K562 (cell line): Measurements from ENCODE around the gene RILP. TPM values are rescaled to one million over a fixed set of nuclear protein-coding genes. Genes with fewer than 3 reads are reported as not detected.

Experiments
- CTBP1 ChIP-seq: fragments of 450-650 bp; IDR thresholded peaks from 2 replicates; pipeline ENCODE4 v1.6.1; 2016; ENCODE audit warnings: borderline replicate concordance
- CTCFL ChIP-seq: IDR thresholded peaks from 2 replicates; pipeline ENCODE4 v1.6.1; 2011; ENCODE audit warnings: borderline replicate concordance, low read depth, mild to moderate bottlenecking, moderate library complexity, low read length; ENCODE audit not compliant: insufficient read depth, poor library complexity, severe bottlenecking
- CXXC5 ChIP-seq: fragments of 250-450 bp; sonication (Bioruptor Pico); IDR thresholded peaks from 2 replicates; pipeline ENCODE4 v1.8.0; 2022; ENCODE audit warnings: inconsistent platforms, mild to moderate bottlenecking, moderate library complexity
- HOXB6 ChIP-seq: fragments of 250-450 bp; sonication (Bioruptor Pico); IDR thresholded peaks from 2 replicates; pipeline ENCODE4 v1.5.1; 2022; ENCODE audit warnings: mild to moderate bottlenecking, borderline replicate concordance
- NR2C2 ChIP-seq, 2 experiments: fragments of 200-800 bp in 1 of 2; sonication (Bioruptor generic) in 1 of 2; sonication (generic) in 1 of 2; formaldehyde crosslinking in 1 of 2; IDR thresholded peaks; 2 replicates each; pipeline versions ENCODE4 v1.6.1 to v1.8.0; 2016 to 2022; ENCODE audit warnings: mild to moderate bottlenecking in 1 of 2, missing compliant biosample characterization in 1 of 2, missing genetic modification characterization in 1 of 2, missing genetic modification reagents in 1 of 2
- POLR2AphosphoS5 ChIP-seq: IDR thresholded peaks from 2 replicates; pipeline ENCODE4 v1.6.1; 2011; ENCODE audit warnings: mild to moderate bottlenecking, low read depth, low read length, moderate library complexity; ENCODE audit not compliant: control insufficient read depth, insufficient read depth
- POLR2G ChIP-seq: fragments of 200-400 bp; formaldehyde crosslinking; IDR thresholded peaks from 2 replicates; pipeline ENCODE4 v1.6.1; 2017; ENCODE audit warnings: low read depth, mild to moderate bottlenecking, antibody characterized with exemption, low read length, moderate library complexity
- SMAD1 ChIP-seq: fragments of 150-350 bp; IDR thresholded peaks from 2 replicates; pipeline ENCODE4 v1.6.1; 2014; ENCODE audit warnings: low read length, low read depth; ENCODE audit not compliant: partially characterized antibody
- SMAD2 ChIP-seq: fragments of 150-350 bp; IDR thresholded peaks from 2 replicates; pipeline ENCODE4 v1.6.1; 2014; ENCODE audit warnings: low read depth, mild to moderate bottlenecking, low read length
- TAF1 ChIP-seq: IDR thresholded peaks from 2 replicates; pipeline ENCODE4 v1.6.1; 2011; ENCODE audit warnings: mild to moderate bottlenecking, low read length, moderate library complexity; ENCODE audit not compliant: insufficient read depth, control insufficient read depth, severe bottlenecking; ENCODE audit errors: extremely low read depth
- THRB ChIP-seq: fragments of 450-650 bp; formaldehyde crosslinking; conservative IDR thresholded peaks from 2 replicates; pipeline ENCODE4 v1.4.0; 2022; ENCODE audit warnings: mild to moderate bottlenecking, missing genetic modification characterization
- UBTF ChIP-seq, 2 experiments: IDR thresholded peaks; 2 replicates each; pipeline ENCODE4 v1.6.1; 2012; ENCODE audit warnings: improper control_type of control experiment in 2 of 2, low read depth in 2 of 2, low read length in 2 of 2, borderline replicate concordance in 1 of 2
- ZFP36 ChIP-seq: fragments of 150-350 bp; IDR thresholded peaks from 2 replicates; pipeline ENCODE4 v1.6.1; 2018; ENCODE audit warnings: low read length, low read depth; ENCODE audit not compliant: partially characterized antibody
- ZNF232 ChIP-seq: sonication (generic); formaldehyde crosslinking; IDR thresholded peaks from 2 replicates; pipeline ENCODE4 v1.8.0; 2022; ENCODE audit warnings: mild to moderate bottlenecking, missing genetic modification reagents
- ZNF639 ChIP-seq, 2 experiments: fragments of 200-800 bp in 1 of 2; sonication (Bioruptor generic) in 1 of 2; sonication (generic) in 1 of 2; formaldehyde crosslinking in 1 of 2; IDR thresholded peaks in 1 of 2; conservative IDR thresholded peaks in 1 of 2; 2 replicates each; pipeline versions ENCODE4 v1.5.0 to v1.6.1; 2016 to 2020; ENCODE audit warnings: missing compliant biosample characterization in 1 of 2, missing genetic modification characterization in 1 of 2, missing genetic modification reagents in 1 of 2
- ZNF76 ChIP-seq: fragments of 250-450 bp; sonication (Bioruptor Pico); IDR thresholded peaks from 2 replicates; pipeline ENCODE4 v1.4.0; 2020; ENCODE audit warnings: mild to moderate bottlenecking, moderate library complexity, borderline replicate concordance
- polyA plus RNA-seq, 8 experiments: library from polyadenylated mRNA; depleted of rRNA in 4 of 8; stranded (reverse) in 5 of 8; unstranded in 3 of 8; fragments of >200 nt; fragmentation: Nextera tagmentation in 2 of 8; fragmentation: Illumina TruSeq in 1 of 8; extraction: Ambion mirVana in 2 of 8; extraction: Trizol in 1 of 8; gene quantifications; 2 replicates each; pipeline versions ENCODE4 v1.2.1 to v1.2.3, GENCODE V29; 2011 to 2014; ENCODE audit warnings: inconsistent platforms in 1 of 8, missing spikeins in 1 of 8
- total RNA-seq, 7 experiments: library from RNA; depleted of rRNA in 6 of 7; stranded (reverse); fragments of >200 nt in 6 of 7; fragmentation: Illumina TruSeq in 2 of 7; extraction: Trizol in 2 of 7; gene quantifications; 2 replicates each; pipeline versions ENCODE4 v1.2.1 to v1.2.3, GENCODE V29; 2011 to 2021; ENCODE audit warnings: low replicate concordance in 1 of 7

Gene RILP
- total and polyA plus RNA-seq, 9 of the 15 experiments (the other 6 are each of a cell fraction or from before 2014, with no cell fraction given), result 0.75 to 54.9 (median 27.8) TPM

GRCh38 chr17:1648963-1649843, 463 bp downstream of the RILP start (continued):
- TF ChIP-seq UBTF (IDR thresholded peaks at IDR 0.05; ENCODE audit: borderline replicate concordance in 1 of 2, low read depth in 2 of 2, low read length in 2 of 2) (peak; percentile 62 to 80; a peak in 1 of 4 replicates), POLR2G (peak; percentile 88), HOXB6 (CRISPR knock-in tag) (no peak), SMAD2 (no peak), TAF1 (peak; percentile 67), POLR2AphosphoS5 (peak; percentile 70; the same call in 1 of the 2 replicates), CTBP1 (peak; percentile 20; the same call in 1 of the 2 replicates), ZNF232 (CRISPR knock-in tag) (0 out of 2 replicates have a peak, but pooled peaks have one; percentile 46), ZFP36 (no peak), THRB (CRISPR knock-in tag) (no peak), CTCFL (peak; percentile 96), ZNF639 (CRISPR knock-in tag; conservative IDR thresholded peaks at IDR 0.05 in 1 of 2, IDR thresholded peaks at IDR 0.05 in 1 of 2) (peak in 1 of 2 experiments; percentile 53; a peak in 1 of 4 replicates), CXXC5 (CRISPR knock-in tag) (no peak; the same call in none of the 2 replicates), ZNF76 (CRISPR knock-in tag) (peak; percentile 14; the same call in 1 of the 2 replicates), SMAD1 (no peak), NR2C2 (CRISPR knock-in tag; IDR thresholded peaks at IDR 0.05) (no peak), NR2C2 (tag; IDR thresholded peaks at IDR 0.05) (peak; percentile 8; the same call in 1 of the 2 replicates)
